ENCODE data around the gene ARHGAP15.

DNA sequence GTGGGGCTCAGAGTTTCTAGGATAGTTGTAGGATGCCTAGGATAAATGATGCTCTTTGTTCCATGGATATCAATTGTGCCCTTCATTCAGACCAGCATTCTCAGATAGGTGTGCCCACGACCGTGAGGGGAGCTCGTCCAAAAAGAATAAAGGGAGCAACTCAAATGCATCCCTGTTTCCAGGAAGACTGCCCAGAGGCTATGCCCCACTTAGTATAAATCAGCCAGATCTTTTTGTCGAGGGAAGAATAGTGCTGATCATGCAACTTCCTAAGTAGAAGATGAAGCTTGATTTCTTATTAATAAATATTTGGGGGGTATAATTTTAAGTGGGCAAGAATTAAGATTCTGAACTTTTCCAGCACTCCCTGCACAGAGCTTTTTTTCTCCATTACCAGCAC is 450.2 kb downstream of the ARHGAP15 start:
- TF ChIP-seq, protein P1, sequence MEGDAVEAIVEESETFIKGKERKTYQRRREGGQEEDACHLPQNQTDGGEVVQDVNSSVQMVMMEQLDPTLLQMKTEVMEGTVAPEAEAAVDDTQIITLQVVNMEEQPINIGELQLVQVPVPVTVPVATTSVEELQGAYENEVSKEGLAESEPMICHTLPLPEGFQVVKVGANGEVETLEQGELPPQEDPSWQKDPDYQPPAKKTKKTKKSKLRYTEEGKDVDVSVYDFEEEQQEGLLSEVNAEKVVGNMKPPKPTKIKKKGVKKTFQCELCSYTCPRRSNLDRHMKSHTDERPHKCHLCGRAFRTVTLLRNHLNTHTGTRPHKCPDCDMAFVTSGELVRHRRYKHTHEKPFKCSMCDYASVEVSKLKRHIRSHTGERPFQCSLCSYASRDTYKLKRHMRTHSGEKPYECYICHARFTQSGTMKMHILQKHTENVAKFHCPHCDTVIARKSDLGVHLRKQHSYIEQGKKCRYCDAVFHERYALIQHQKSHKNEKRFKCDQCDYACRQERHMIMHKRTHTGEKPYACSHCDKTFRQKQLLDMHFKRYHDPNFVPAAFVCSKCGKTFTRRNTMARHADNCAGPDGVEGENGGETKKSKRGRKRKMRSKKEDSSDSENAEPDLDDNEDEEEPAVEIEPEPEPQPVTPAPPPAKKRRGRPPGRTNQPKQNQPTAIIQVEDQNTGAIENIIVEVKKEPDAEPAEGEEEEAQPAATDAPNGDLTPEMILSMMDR (IDR thresholded peaks at IDR 0.05; ENCODE audit: insufficient read depth, low read length): no peak
- TF ChIP-seq POLR2AphosphoS5 (IDR thresholded peaks at IDR 0.05; ENCODE audit: low read depth): no peak

Data from HL-60 (cell line).